GM18870 (cell line): ENCODE measurements around the gene ANKDD1B.
A peak's percentile ranks its signal among the peaks of the same experiment; 100 is the strongest.
"Not testable (repeated sequence)": the region's sequence is repeated elsewhere in the genome, so short reads cannot be mapped to it uniquely, and the experiment has no call there.

ENCODE experiments used
- ATAC-seq: cut with Tn5 transposase; IDR thresholded peaks from one replicate; pipeline ENCODE4 v1.9.1; 2021; ENCODE audit warnings: moderate library complexity; ENCODE audit not compliant: unreplicated experiment

The ANKDD1B gene

GRCh38 chr5:75611311-75612225 lies at the start of gene ANKDD1B:
Gene ANKDD1B, plus strand, starts transcription at chr5:75611453. Its CDS starts 182 bp downstream, at chr5:75611635.
- no peak for ATAC-seq

DNA sequence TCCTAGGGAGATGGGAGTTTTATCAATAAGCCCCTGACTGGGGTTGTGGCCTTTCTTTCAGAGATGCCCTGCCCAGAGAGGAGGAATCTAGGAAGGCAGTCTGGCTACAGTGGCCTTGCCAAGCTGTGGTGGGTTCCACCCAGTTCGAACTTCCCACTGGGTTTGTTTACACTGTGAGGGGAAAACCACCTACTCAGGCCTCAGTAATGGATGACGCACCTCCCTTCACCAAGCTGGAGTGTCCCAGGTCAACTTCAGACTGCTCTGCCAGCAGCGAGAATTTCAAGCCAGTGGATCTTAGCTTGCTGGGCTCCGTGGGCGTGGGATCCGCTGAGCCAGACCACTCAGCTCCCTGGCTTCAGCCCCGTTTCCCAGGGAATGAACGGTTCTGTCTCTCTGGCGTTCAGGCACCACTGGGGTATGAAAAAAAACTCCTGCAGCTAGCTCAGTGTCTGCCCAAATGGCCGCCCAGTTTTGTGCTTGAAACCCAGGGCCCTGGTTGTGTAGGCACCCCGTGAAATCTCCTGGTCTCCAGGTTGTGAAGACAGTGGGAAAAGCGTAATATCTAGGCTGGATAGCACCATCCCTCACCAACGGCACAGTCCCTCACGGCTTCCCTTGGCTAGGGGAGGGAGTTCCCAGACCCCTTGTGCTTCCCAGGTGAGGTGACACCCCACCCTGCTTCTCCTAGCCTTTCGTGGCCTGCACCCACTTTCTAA lies 45.1 kb upstream of the ANKDD1B start:
- ATAC-seq = not testable (repeated sequence)

GRCh38 chr5:75566710-75567309 lies 44.4 kb upstream of the ANKDD1B start:
- peak; percentile 92 for ATAC-seq

DNA sequence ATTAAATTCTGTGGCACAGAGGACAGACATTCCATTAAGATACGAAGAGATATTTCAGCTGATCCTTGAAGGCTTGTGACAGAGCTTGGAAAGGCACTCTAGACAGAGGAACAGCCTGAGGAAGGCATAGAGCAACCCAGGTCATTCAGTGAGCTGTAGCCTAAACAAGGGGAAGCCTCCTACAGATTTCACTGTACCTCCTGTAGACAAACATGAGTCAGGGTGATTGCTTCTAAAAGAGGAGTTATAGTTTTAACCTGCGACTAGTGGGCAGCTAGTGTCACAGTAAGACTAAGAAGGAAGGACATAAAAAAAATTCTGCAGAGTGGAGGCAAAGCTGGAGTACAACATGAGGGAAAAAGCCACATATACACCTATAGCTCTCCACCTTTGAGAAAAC lies 43.5 kb upstream of the ANKDD1B start:
- ATAC-seq = no peak

- ATAC-seq = no peak
Observed at GRCh38 chr5:75568202-75568601, 43.1 kb upstream of the ANKDD1B start.

GRCh38 chr5:75571547-75571946 lies 39.7 kb upstream of the ANKDD1B start:
- no peak for ATAC-seq

DNA sequence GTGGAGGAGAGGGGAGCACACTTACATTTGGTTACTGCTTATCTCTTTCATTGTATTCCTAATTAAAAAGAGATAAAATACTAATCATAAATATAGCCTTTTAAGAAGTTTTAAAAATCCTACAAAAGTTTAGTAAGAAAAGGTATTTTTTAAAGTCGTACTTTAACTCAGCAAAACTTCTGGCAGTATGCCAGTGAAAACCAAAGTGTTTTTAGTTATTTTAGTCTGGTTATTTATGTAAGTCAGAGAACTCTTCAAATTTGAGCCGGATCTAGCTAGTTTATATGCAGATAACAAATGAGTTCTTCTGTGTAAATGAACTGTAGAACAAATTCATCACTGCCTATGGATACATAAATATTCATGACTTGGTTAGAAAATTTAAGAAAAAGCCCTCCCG lies 36.5 kb upstream of the ANKDD1B start:
- ATAC-seq = no peak

DNA sequence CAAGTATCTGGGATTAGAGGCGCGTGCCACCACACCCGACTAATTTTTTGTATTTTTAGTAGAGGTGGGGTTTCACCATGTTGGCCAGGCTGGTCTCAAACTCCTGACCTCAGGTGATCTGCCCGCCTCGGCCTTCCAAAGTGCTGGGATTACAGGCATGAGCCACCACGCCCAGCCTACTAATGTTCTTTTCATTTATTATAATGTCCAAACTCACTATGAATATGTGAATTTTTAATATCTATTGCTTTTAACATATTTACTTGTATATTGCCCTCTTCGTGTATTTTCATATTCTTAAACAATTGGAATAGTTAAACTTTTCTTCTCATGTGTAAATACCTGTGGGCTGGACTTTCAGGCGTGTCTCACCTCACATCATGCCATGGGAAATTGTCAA lies 33.0 kb upstream of the ANKDD1B start:
- not testable (repeated sequence) for ATAC-seq

DNA sequence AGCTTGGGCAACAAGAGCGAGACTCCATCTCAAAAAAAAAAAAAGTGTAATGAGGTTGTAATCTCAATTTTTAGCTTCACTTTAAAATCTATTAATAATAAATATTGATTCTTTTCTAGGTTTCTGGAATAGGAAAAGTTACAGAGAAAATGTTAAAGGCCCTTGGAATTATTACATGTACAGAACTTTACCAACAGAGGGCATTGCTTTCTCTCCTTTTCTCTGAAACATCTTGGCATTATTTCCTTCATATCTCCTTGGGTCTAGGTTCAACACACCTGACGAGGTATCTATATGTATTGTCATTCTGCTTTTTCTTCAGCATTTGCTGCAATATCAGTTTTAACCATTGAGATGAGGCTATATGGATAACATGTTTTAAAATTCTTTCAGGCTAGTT lies 26.6 kb upstream of the ANKDD1B start:
- ATAC-seq = no peak

GRCh38 chr5:75588666-75589065 lies 22.6 kb upstream of the ANKDD1B start:
- ATAC-seq = no peak

DNA sequence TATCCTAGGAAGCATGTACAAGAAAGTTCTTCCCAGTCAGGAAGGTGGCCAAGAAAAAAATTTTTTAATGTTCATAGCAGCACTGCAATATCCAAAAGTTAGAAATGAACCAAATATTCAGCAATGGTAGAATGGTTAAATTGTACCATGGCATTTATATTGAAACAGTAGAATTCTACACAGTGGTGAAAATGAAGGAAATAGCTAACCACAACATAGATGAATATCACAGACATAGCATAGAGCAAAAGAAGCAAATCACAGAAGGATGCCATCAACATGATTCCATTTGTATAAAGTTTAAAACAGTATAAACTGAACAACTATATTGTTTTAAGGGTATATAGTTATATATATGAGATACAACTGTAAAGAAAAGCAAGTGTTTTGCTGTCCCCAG lies 10.7 kb upstream of the ANKDD1B start:
- no peak for ATAC-seq

DNA sequence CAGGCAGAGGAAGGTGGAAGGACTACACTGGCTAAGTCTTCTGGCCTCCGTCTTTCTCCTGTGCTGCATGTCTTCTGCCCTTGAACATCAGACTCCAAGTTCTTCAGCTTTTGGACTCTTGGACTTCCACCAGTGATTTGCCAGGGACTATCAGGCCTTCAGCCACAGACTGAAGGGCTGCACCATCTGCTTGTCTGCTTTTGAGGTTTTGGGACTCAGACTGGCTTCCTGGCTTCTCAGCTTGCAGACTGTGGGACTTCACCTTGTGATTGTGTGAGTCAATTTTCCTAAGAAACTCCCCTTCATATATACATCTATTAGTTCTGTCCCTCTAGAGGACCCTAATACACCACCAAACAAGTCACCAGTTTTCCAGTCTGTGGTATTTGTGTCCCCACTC lies 9.7 kb upstream of the ANKDD1B start:
- no peak for ATAC-seq

GRCh38 chr5:75601996-75602395 lies 9.3 kb upstream of the ANKDD1B start:
- no peak for ATAC-seq

- no peak for ATAC-seq
Observed at GRCh38 chr5:75603371-75603770, 7.9 kb upstream of the ANKDD1B start.

- ATAC-seq = no peak
Observed at GRCh38 chr5:75603821-75604220, 7.4 kb upstream of the ANKDD1B start.

DNA sequence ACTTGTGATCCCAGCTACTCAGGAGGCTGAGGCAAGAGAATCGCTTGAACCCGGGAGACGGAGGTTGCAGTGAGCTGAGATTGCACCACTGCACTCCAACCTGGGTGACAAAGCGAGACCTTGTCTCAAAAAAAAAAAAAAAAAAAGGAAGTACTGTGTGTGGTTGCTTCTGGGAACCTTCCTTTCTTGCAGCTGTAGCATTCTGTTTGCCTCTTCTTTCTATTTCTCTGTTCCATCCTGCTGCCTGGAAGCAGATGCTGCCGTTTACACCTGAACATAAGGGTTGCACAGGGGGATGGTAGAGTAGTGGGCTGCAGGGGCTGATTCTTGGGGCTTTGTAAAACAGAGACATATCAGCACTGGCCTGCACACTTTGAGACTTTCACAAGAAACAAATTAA lies 3.9 kb upstream of the ANKDD1B start:
- ATAC-seq = not testable (repeated sequence)

DNA sequence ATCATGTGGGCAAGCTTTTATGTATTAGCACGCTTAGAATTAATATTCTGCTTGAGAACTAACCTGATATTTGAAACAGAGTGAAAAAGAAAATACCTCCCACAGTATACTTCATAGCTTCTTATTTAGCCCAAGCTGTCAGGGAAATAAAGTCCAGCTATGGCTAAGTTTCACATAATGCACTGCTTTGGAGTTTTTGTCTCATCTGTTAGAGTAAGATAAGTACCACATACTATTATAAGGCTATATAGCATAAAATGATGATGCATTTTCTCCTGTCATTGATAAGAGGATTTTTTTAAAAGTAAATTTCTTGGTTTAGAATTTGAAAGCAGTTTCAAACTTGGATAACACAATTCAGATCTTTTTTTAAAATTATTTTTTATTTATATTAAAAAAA lies 2.4 kb upstream of the ANKDD1B start:
- ATAC-seq = no peak

- ATAC-seq = no peak
Observed at GRCh38 chr5:75610201-75610600, 1.1 kb upstream of the ANKDD1B start.

DNA sequence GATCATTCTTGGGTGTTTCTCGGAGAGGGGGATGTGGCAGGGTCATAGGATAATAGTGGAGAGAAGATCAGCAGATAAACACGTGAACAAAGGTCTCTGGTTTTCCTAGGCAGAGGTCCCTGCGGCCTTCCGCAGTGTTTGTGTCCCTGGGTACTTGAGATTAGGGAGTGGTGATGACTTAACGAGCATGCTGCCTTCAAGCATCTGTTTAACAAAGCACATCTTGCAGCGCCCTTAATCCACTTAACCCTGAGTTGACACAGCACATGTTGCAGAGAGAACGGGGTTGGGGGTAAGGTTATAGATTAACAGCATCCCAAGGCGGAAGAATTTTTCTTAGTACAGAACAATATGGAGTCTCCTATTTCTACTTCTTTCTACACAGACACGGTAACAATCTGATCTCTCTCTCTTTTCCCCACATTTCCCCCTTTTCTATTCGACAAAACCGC lies 368 bp upstream of the ANKDD1B start:
- not testable (repeated sequence) for ATAC-seq

GRCh38 chr5:75612226-75612569 lies 945 bp downstream of the ANKDD1B start:
- ATAC-seq = no peak

DNA sequence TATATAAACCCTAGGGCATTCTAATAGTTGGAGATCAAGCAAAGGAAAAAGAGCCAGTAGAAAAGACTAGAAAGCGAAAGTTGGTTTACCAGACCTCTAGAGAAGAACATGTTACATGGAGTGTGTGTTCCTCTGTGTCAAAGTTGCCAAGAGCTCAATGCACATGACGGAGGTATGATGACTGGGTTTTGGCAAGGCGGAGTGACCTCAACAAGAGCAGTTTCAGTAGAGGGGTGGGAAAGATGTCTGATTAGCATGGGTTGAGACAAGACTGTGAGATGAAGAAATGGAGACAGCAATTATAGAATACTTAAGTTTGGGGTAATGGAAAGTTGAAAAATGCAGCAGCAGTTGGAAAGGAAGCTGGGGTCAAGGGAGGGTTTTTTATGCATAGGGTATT lies 1.6 kb downstream of the ANKDD1B start:
- no peak for ATAC-seq

DNA sequence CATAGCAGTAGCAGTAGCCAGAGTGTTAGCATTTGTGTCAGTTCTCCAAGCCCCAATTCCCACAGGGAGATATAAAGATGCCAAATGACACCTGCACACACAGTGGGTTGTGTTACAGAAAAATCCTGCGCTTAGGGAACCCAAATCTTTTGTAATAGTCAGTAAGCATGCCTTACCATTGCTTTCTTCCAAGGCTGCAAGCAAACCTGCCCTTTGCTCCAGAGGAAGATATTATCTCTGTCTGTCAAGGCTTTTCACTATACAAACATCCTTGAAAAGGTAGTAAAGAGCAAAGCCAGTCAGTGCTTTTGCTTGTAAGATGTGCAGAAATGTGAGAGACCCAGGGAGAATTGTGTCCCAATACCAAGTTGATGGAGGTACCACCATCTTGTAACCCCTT lies 2.9 kb downstream of the ANKDD1B start:
- ATAC-seq = no peak
